Activated naive CD4-positive, alpha-beta T cell treated with anti-CD3 and anti-CD28 coated beads, Interleukin-2, amount 50 U/mL, for 72 hours (primary cell): ENCODE measurements around the gene GRID1. TPM values are rescaled to one million over a fixed set of nuclear protein-coding genes. Genes with fewer than 3 reads are reported as not detected.

Experiments
- ATAC-seq, 2 donors: fragments of 150-1000 bp; cut with Tn5 transposase; 2 replicates each; pipeline ENCODE4 v1.10.0; 2021; ENCODE audit warnings: mild to moderate bottlenecking in 2 of 2, moderate library complexity in 2 of 2
- DNase-seq, 2 donors: peaks; one replicate each; pipeline ENCODE4 v3.0.0; 2021 to 2022; ENCODE audit warnings: low spot score in 2 of 2
- H3K27ac Mint-ChIP-seq, 2 donors: one replicate each; pipeline ENCODE4 v1.8.0; 2022; ENCODE audit warnings: mild to moderate bottlenecking in 2 of 2, mixed read lengths in 2 of 2
- H3K36me3 Mint-ChIP-seq, 2 donors: one replicate each; pipeline ENCODE4 v1.8.0; 2022; ENCODE audit warnings: mixed read lengths in 2 of 2
- H3K9me3 Mint-ChIP-seq, 2 donors: one replicate each; pipeline ENCODE4 v1.8.0; 2022; ENCODE audit warnings: mixed read lengths in 2 of 2
- total RNA-seq, 2 donors: library from RNA; stranded (reverse); gene quantifications; one replicate each; pipeline ENCODE4 v1.2.3, GENCODE V29; 2022

The GRID1 gene
- total RNA-seq, 2 donors from 2014 or later, result not detected

GRCh38 chr10:86287966-86288579 lies 78.5 kb downstream of the GRID1 start:
- Mint-ChIP-seq H3K27ac (no peak overlapping the region), H3K36me3 (no peaks in the 10 kb centered on the region), H3K9me3 (no peaks in the 10 kb centered on the region)
- ATAC-seq, result no peak
- DNase-seq, result peak in 1 of 2 donors; percentile 30

- Mint-ChIP-seq H3K9me3 (no peaks in the 10 kb centered on the region), H3K27ac (no peak overlapping the region), H3K36me3 (no peaks in the 10 kb centered on the region)
- ATAC-seq, result no peak
- peak in 1 of 2 donors; percentile 30 for DNase-seq
Measured at GRCh38 chr10:86287110-86287793, 79.3 kb downstream of the GRID1 start.

DNA sequence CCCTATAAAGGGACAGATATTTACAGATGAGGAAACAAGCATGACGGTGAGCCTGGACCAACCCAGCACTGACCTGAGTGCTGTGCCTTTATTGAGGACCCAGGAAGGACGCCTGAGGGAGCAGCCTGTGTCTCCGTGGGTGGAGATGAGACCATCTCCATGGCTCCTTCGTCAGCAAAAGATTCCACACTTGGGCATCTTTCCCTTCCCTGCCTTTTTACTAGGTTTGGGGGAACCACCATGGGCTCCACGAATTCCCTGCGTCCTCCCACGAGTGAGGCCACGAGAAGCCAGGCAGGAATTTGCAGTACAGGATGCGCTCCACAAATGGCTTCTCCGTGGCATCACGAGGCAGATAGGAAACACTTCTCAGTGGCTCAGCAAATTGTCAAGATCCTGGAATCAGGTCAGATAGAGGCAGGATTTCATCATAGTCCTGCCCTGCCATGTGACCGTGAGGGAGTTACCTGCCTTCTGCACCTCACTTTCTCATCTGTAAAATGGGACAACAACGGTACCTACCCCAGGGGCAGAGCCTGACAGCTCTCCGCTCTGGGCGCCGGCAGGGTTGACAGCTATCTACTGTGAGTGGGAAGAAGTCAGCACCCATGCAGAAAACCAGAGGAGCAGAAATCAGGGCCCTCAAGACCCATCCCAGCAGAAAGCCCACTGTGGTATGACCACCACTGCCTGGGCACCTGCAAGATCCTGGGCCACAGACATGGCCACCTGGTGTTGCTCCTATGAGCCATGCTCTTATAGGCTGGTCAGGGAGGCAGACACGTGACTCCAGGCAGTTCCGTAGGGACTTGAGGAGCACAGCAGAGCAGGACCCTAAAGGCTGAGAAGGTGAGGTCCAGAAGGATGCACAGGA lies 80.1 kb downstream of the GRID1 start:
- Mint-ChIP-seq H3K9me3 (no peaks in the 10 kb centered on the region), H3K27ac (no peak overlapping the region), H3K36me3 (no peaks in the 10 kb centered on the region)
- DNase-seq, result peak in 1 of 2 donors; percentile 33
- ATAC-seq, result no peak

DNA sequence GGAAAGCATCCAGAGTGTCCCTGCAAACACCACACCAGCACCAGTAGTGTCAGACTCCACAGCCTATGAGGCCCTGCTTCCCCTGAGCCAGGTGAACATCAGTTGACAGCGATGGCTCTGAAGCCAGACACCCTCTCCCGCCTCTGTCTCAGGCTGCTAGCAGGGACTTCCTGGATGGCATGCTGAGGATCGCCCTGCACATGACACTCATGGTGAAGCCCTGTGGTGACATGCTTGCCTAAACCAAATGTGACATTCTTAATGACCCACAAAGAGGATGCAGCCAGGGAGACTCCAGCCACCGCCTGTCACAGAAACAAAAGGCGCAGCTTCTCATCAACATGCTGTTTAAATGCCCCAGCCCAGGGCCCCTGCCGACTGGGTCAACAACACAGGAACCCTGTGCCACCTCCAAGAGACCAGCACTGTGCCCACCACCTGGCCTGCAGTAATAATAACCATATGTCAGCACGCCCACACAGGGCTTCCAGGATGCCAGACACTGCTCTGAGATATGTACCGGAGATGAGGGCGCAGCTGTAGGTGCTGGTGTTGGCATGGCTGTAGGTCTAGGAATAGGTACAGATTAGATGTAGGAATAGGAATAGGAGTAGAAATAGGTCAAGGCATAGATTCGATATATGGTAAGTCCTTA lies 81.3 kb downstream of the GRID1 start:
- no peaks in the 10 kb centered on the region for H3K9me3 Mint-ChIP-seq
- H3K27ac Mint-ChIP-seq, result no peak overlapping the region
- DNase-seq, result peak in 1 of 2 donors; percentile 23
- ATAC-seq, result no peak
- no peaks in the 10 kb centered on the region for H3K36me3 Mint-ChIP-seq

- DNase-seq, result peak in 1 of 2 donors; percentile 18
- no peak overlapping the region for H3K27ac Mint-ChIP-seq
- no peaks in the 10 kb centered on the region for H3K36me3 Mint-ChIP-seq
- no peaks in the 10 kb centered on the region for H3K9me3 Mint-ChIP-seq
- ATAC-seq, result no peak
Measured at GRCh38 chr10:86284355-86285105, 82.1 kb downstream of the GRID1 start.

DNA sequence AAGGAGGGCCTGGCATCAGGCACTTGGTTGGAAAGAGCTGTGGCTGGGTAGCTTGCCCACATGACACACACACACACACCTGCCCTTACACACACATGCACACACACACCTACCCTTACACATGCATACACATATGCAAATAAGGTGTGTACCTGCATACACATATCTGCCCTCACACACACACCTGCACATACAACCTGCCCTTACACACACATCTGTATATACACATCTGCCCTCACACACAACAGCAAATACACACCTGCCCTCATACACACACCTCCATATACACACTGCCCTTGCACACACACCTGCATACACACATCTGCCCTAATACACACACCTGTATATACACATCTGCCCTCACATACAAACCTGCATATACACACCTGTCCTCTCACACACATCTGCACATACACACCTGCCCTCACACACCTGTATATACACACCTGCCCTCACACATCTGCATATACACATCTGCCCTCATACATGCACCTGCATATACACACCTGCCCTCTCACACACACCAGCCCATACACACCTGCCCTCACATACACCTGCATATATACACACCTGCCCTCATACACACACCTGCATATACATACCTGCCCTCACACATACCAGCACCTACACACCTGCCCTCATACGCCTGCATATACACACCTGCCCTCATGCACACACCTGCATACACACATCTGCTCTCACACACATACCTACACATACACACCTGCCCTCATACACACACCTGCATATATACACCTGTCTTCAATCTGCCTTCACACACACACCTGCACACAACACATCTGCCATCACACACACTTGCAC lies 82.9 kb downstream of the GRID1 start:
- ATAC-seq (no peak), DNase-seq (peak in 1 of 2 donors; percentile 9)
- Mint-ChIP-seq H3K36me3 (no peaks in the 10 kb centered on the region), H3K27ac (no peak overlapping the region), H3K9me3 (no peaks in the 10 kb centered on the region)

GRCh38 chr10:86282664-86283465 lies 83.7 kb downstream of the GRID1 start:
- Mint-ChIP-seq H3K36me3 (no peaks in the 10 kb centered on the region), H3K9me3 (no peaks in the 10 kb centered on the region), H3K27ac (no peak overlapping the region)
- DNase-seq (peak in 1 of 2 donors; percentile 41), ATAC-seq (no peak)

DNA sequence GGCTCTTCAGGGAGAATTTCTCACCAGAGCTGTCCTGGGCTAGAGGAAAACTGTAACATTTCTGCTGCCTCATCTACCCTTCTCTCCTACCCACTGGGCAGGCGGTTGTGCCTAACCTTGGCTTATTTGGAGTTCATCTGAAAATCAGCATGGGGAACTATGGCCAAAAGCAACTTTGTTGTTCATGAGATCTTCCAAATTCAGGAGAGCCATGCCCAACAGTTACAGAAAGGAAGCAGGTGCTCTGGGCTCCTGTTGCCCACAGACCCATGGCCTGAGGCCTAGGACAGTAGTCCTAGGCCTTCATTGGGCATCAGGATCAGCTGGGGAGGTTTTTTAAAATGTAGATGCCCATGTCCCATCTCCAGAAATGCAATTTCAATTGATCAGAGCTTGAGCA lies 85.2 kb downstream of the GRID1 start:
- Mint-ChIP-seq H3K27ac (no peak overlapping the region), H3K36me3 (no peaks in the 10 kb centered on the region), H3K9me3 (peaks cover 0 to 3% of the 10 kb centered on the region in 2 donors)
- no peak for ATAC-seq
- no peak for DNase-seq

- ATAC-seq (no peak), DNase-seq (peak in 1 of 2 donors; percentile 25)
- no peaks in the 10 kb centered on the region for H3K36me3 Mint-ChIP-seq
- H3K27ac Mint-ChIP-seq, result no peak overlapping the region
- peaks cover 3 to 6% of the 10 kb centered on the region in 2 donors for H3K9me3 Mint-ChIP-seq
Measured at GRCh38 chr10:86269332-86269731, 97.3 kb downstream of the GRID1 start.

DNA sequence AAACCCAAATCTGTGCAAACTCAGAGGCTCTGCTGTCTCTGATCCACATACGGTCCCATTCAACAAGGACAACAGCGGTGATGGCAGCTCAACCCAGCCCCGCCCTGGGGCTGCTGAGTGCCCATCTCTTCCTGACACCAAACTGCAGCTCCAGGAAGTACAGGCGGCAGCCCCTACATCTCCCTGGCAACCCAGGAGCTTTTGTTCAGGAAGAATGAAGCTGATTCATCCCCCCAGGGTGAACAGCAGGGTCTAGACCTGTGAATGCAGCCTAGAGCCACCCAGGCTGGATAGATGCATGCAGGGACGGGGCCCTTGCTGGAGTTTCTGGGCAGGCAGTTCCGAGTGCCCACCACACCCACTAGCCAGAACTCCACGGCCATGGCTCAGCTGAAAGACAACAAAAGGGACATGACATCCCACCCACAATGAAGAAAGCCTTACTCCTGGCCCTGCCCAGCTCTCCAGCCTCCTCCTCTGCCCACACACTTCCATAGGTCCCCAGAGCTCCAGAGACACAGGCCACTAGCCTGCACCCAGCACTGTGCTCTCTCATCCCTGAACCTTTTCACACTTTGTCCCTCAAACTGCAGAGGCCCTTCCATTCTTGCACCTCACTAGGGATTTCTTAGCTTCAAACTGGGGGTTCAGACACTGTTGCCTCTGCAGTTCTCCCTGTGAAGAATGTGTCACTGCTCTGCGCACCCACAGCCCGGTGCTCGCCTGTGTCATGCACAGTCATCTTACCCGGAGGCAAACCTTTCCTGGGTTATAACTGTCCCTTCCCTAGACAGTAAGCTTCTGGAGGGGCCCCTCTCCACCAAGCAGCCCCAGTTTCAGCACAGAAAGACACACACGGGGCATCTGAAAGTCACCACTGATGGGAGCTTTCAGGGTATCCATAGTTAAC lies 99.1 kb downstream of the GRID1 start:
- Mint-ChIP-seq H3K36me3 (no peaks in the 10 kb centered on the region), H3K27ac (no peak overlapping the region), H3K9me3 (peaks cover 3 to 6% of the 10 kb centered on the region in 2 donors)
- peak in 1 of 2 donors; percentile 28 for DNase-seq
- no peak for ATAC-seq

- DNase-seq, result no peak
- Mint-ChIP-seq H3K36me3 (no peaks in the 10 kb centered on the region), H3K9me3 (peaks cover 3 to 6% of the 10 kb centered on the region in 2 donors), H3K27ac (no peak overlapping the region)
- ATAC-seq, result no peak
Measured at GRCh38 chr10:86266446-86267242, 100.0 kb downstream of the GRID1 start.

GRCh38 chr10:86265895-86266259 lies 100.7 kb downstream of the GRID1 start:
- no peak overlapping the region for H3K27ac Mint-ChIP-seq
- no peaks in the 10 kb centered on the region for H3K36me3 Mint-ChIP-seq
- H3K9me3 Mint-ChIP-seq, result no peaks in the 10 kb centered on the region
- peak in 1 of 2 donors; percentile 23 for DNase-seq
- no peak for ATAC-seq

DNA sequence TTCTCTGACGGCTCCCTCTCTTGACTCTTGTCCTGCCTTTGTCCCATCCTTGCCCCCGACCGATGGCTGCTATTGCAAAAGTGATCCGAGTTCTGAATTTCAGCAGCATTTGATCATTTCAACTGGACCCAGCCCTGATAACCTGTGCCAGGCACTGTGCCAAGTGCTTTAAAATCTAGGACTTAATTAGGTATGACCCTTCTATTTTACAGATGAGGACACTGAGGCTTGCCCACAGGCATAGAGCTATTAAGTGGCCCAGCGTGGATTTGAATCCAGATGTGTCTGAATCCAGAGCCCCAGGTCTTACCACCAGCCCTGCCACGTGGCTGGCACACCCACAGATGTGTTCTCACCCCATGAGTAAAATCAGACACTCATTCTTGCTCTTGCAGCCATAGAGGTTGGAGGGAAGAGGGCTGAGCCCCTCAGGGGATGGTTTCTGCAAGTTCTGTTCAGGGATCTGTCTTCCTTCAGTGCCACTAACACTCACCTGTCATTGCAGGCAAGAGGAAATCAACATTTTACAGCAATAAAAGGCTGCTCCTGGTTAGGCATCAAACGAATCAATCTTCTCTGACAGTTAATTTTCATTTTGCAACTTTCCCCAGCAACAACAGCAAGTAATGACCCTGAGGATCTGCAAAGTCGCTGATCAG lies 101.2 kb downstream of the GRID1 start:
- Mint-ChIP-seq H3K9me3 (no peaks in the 10 kb centered on the region), H3K36me3 (no peaks in the 10 kb centered on the region), H3K27ac (no peak overlapping the region)
- ATAC-seq (no peak), DNase-seq (peak in 1 of 2 donors; percentile 35)
